GM12878 (cell line): ENCODE data around the gene BCAS3.

ENCODE experiments used
- CEBPB ChIP-seq, 2 experiments: fragments of 150-350 bp in 1 of 2; IDR thresholded peaks; 2 replicates each; pipeline ENCODE4 v1.6.1; 2012 to 2014; ENCODE audit warnings: low read depth in 2 of 2, low read length in 2 of 2, borderline replicate concordance in 1 of 2, inconsistent platforms in 1 of 2
- TF ChIP-seq, protein P1 (sequence below): fragments of 450-650 bp; IDR thresholded peaks from 2 replicates; pipeline ENCODE4 v1.6.1; 2017; ENCODE audit warnings: antibody characterized with exemption, mild to moderate bottlenecking, moderate library complexity

DNA sequence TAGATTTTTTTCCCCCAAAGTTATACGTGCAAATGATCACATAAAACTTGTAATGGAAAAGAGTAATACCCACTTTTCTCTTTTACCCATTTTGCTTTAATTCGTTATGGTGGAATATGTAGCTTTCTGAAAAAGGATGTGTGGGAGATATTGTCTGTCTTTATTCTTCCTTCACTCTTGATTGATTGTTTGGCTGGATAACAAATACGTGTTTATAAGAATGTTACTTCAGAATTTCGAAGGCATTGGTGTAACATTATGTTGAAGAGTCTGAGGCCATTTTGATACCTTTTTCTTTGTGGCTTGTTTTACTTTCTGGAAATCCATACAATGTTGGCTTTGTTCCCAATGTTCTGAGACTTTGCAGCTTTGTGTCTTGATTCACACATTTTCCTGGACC, 71.4 kb downstream of the BCAS3 start:
- no peak for TF ChIP-seq CEBPB (IDR thresholded peaks at IDR 0.05; ENCODE audit: borderline replicate concordance in 1 of 2, low read depth in 2 of 2, low read length in 2 of 2)
- TF ChIP-seq, protein P1, sequence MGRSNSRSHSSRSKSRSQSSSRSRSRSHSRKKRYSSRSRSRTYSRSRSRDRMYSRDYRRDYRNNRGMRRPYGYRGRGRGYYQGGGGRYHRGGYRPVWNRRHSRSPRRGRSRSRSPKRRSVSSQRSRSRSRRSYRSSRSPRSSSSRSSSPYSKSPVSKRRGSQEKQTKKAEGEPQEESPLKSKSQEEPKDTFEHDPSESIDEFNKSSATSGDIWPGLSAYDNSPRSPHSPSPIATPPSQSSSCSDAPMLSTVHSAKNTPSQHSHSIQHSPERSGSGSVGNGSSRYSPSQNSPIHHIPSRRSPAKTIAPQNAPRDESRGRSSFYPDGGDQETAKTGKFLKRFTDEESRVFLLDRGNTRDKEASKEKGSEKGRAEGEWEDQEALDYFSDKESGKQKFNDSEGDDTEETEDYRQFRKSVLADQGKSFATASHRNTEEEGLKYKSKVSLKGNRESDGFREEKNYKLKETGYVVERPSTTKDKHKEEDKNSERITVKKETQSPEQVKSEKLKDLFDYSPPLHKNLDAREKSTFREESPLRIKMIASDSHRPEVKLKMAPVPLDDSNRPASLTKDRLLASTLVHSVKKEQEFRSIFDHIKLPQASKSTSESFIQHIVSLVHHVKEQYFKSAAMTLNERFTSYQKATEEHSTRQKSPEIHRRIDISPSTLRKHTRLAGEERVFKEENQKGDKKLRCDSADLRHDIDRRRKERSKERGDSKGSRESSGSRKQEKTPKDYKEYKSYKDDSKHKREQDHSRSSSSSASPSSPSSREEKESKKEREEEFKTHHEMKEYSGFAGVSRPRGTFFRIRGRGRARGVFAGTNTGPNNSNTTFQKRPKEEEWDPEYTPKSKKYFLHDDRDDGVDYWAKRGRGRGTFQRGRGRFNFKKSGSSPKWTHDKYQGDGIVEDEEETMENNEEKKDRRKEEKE, result no peak
